GM19025 (cell line): Measurements from ENCODE around the gene ERFL.
"Not testable (repeated sequence)": the region's sequence is repeated elsewhere in the genome, so short reads cannot be mapped to it uniquely, and the experiment has no call there.

Source experiments
- ATAC-seq: cut with Tn5 transposase; IDR thresholded peaks from one replicate; pipeline ENCODE4 v1.9.1; 2021; ENCODE audit warnings: mild to moderate bottlenecking, low read depth, moderate library complexity; ENCODE audit not compliant: unreplicated experiment

Gene ERFL

GRCh38 chr19:41880329-41880708, 47.9 kb downstream of the ERFL start:
- no peak for ATAC-seq

- no peak for ATAC-seq
Observed at GRCh38 chr19:41879670-41880328, 48.5 kb downstream of the ERFL start.

GRCh38 chr19:41879080-41879479, 49.2 kb downstream of the ERFL start:
- no peak for ATAC-seq

- no peak for ATAC-seq
Observed at GRCh38 chr19:41877916-41878905, 50.0 kb downstream of the ERFL start.

- ATAC-seq: peak; percentile 70
Observed at GRCh38 chr19:41876847-41877832, 51.1 kb downstream of the ERFL start, which contains the start of gene CD79A. CD79A (plus strand) TSS chr19:41877279; CDS start chr19:41877305, 26 bp downstream.

- ATAC-seq: not testable (repeated sequence)
Observed at GRCh38 chr19:41875973-41876372, 52.3 kb downstream of the ERFL start.

- ATAC-seq: no peak
Observed at GRCh38 chr19:41872775-41873647, 55.2 kb downstream of the ERFL start.

GRCh38 chr19:41872384-41872774, 55.9 kb downstream of the ERFL start:
- ATAC-seq: no peak

GRCh38 chr19:41871573-41872383, 56.5 kb downstream of the ERFL start:
- peak; percentile 41 for ATAC-seq

GRCh38 chr19:41870401-41870873, 57.8 kb downstream of the ERFL start:
- ATAC-seq: no peak

- no peak for ATAC-seq
Observed at GRCh38 chr19:41869374-41869955, 58.8 kb downstream of the ERFL start.

GRCh38 chr19:41868989-41869300, 59.3 kb downstream of the ERFL start:
- no peak for ATAC-seq

- ATAC-seq: no peak
Observed at GRCh38 chr19:41868120-41868988, 59.9 kb downstream of the ERFL start.

GRCh38 chr19:41866284-41866683, 62.0 kb downstream of the ERFL start:
- ATAC-seq: no peak

- ATAC-seq: no peak
Observed at GRCh38 chr19:41864374-41864773, 63.9 kb downstream of the ERFL start.

- no peak for ATAC-seq
Observed at GRCh38 chr19:41863209-41863931, 64.9 kb downstream of the ERFL start.
